Ascending aorta (tissue), 2 donors: ENCODE results near the gene ITGB7. TPM values are rescaled to one million over a fixed set of nuclear protein-coding genes. Genes with fewer than 3 reads are reported as not detected.

Experiments used
- DNase-seq, 2 donors: peaks; one replicate each; pipeline ENCODE4 v3.0.0-alpha.2; 2019; ENCODE audit warnings: low spot score in 2 of 2
- H3K27ac ChIP-seq, 2 donors: fragments of 200-600 bp; sonication (generic); one replicate each; pipeline ENCODE4 v1.5.1; 2016 to 2017; ENCODE audit warnings: mild to moderate bottlenecking in 1 of 2
- H3K27me3 ChIP-seq: fragments of 200-600 bp; sonication (generic); one replicate; pipeline ENCODE4 v1.5.1; 2017
- H3K36me3 ChIP-seq, 2 donors: fragments of 200-600 bp; sonication (generic); one replicate each; pipeline ENCODE4 v1.5.1; 2016
- H3K4me1 ChIP-seq, 2 donors: fragments of 200-600 bp; sonication (generic); one replicate each; pipeline ENCODE4 v1.5.1; 2016 to 2017; ENCODE audit warnings: mild to moderate bottlenecking in 1 of 2
- H3K4me3 ChIP-seq, 2 donors: fragments of 200-600 bp; sonication (generic); one replicate each; pipeline ENCODE4 v1.5.1; 2016 to 2017; ENCODE audit warnings: mild to moderate bottlenecking in 1 of 2
- H3K9me3 ChIP-seq, 2 donors: fragments of 200-600 bp; sonication (generic); one replicate each; pipeline ENCODE4 v1.5.1; 2016
- intact Hi-C: fragments of 100-400 bp; cut with DNase I; formaldehyde crosslinking; loops from one replicate; pipeline ENCODE4 v1.15.1; 2023
- total RNA-seq: library from RNA; depleted of rRNA; stranded (reverse); fragments of >200 nt; gene quantifications from one replicate; pipeline ENCODE4 v1.1.0, GENCODE V29; 2016
- TF ChIP-seq, protein P1 (sequence below), 3 experiments: fragments of 200-600 bp in 2 of 3; fragments of 450-650 bp in 1 of 3; sonication (generic) in 2 of 3; IDR thresholded peaks; one replicate each; pipeline ENCODE4 v1.5.1; 2016 to 2019; ENCODE audit warnings: antibody characterized with exemption in 3 of 3, mild to moderate bottlenecking in 1 of 3, moderate library complexity in 1 of 3

ITGB7 gene
- total RNA-seq, 1 donor from 2014 or later: 1.6 TPM

DNA sequence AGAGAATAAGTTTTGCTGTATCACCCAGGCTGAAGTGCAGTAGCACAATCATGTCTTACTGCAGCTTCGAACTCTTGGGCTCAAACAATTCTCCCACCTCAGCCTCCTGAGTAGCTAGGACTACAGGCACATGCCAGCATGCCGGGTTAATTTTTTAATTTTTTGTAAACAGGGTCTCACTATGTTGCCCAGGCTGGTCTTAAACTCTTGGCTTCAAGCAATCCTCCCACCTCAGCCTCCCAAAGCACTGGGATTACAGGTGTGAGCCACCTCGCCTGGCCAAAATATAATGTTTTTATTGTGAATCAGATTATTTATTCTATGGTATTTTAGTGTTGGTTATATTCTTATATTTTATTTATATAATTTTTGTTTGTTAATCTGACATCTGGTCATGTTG lies 30.3 kb downstream of the ITGB7 start:
- no peak overlapping the region for H3K27ac ChIP-seq
- no peak overlapping the region for H3K4me3 ChIP-seq
- TF ChIP-seq, protein P1, sequence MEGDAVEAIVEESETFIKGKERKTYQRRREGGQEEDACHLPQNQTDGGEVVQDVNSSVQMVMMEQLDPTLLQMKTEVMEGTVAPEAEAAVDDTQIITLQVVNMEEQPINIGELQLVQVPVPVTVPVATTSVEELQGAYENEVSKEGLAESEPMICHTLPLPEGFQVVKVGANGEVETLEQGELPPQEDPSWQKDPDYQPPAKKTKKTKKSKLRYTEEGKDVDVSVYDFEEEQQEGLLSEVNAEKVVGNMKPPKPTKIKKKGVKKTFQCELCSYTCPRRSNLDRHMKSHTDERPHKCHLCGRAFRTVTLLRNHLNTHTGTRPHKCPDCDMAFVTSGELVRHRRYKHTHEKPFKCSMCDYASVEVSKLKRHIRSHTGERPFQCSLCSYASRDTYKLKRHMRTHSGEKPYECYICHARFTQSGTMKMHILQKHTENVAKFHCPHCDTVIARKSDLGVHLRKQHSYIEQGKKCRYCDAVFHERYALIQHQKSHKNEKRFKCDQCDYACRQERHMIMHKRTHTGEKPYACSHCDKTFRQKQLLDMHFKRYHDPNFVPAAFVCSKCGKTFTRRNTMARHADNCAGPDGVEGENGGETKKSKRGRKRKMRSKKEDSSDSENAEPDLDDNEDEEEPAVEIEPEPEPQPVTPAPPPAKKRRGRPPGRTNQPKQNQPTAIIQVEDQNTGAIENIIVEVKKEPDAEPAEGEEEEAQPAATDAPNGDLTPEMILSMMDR (IDR thresholded peaks at IDR 0.05): no peak
- no peak for DNase-seq
- H3K36me3 ChIP-seq: peaks cover under 1 to 8% of the 10 kb centered on the region in 2 donors
- intact Hi-C loops: no loop called here
- H3K9me3 ChIP-seq: no peaks in the 10 kb centered on the region
- H3K4me1 ChIP-seq: peaks cover 4 to 10% of the 10 kb centered on the region in 2 donors
- no peaks in the 10 kb centered on the region for H3K27me3 ChIP-seq

GRCh38 chr12:53174881-53175491 lies 32.1 kb downstream of the ITGB7 start:
- Histone ChIP-seq H3K4me1 (peaks cover 0 to 3% of the 10 kb centered on the region in 2 donors), H3K36me3 (peaks cover 17 to 25% of the 10 kb centered on the region in 2 donors), H3K4me3 (no peak overlapping the region), H3K27ac (peak overlapping the region in 1 of 2 donors; percentile 2), H3K9me3 (no peaks in the 10 kb centered on the region), H3K27me3 (no peaks in the 10 kb centered on the region)
- DNase-seq: peak in 1 of 2 donors; percentile 42
- TF ChIP-seq, protein P1 (IDR thresholded peaks at IDR 0.05): peak in 1 of 3 experiments; percentile 16
- intact Hi-C loops: no loop called here

DNA sequence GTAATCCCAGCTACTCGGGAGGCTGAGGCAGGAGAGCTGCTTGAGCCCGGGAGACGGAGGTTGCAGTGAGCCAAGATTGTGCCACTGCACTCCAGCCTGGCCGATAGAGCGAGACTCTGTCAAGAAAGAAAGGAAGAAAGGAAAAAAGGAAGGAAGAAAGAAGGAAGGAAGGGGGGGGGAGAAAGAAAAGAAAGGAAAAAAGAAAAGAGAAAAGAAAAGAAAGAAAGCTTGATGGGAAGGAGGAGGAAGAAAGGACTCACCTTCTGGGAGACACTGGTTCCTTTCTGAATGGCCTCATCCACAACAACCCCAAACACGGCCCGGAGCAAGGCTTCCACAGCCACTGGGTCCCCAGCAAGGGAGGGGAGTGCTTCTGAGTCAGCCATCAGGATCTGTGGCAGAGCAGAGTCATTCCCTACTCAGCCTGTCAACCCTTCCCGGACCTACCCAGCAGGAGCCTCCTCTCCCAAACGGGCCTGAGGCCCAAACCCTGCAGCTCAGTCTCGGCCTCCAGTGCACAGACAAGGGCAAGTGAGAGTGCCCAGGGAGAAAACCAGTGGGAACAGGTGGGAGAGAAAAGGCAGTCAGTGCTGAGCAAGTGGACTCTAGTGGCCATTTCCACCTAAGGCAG lies 33.9 kb downstream of the ITGB7 start:
- H3K36me3 ChIP-seq: peaks cover 22 to 27% of the 10 kb centered on the region in 2 donors
- DNase-seq: peak in 1 of 2 donors; percentile 46
- intact Hi-C loops: no loop called here

DNA sequence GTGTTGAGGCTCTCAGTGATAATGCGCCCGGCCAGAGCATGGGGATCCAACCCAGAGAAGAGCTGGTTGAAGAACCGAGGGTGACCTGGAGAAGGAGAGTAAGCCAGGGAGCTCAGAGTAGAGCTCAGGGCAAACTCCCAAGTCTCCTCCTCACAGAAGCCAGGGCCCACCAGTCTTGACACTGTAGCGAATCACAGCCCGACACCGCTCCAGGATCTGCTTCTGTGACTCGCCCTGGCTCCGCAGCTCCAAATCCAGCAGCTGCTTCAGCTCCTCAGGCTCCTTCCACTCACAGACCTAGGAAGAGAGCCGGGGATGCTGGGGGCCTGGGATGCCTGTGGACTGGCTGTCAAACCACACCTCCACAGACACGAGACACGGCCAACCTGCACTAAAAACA lies 34.7 kb downstream of the ITGB7 start:
- DNase-seq: peak in 1 of 2 donors; percentile 49
- H3K4me1 ChIP-seq: no peaks in the 10 kb centered on the region
- intact Hi-C loops: no loop called here
- no peak overlapping the region for H3K4me3 ChIP-seq
- TF ChIP-seq, protein P1 (IDR thresholded peaks at IDR 0.05): no peak
- no peaks in the 10 kb centered on the region for H3K9me3 ChIP-seq
- H3K36me3 ChIP-seq: peaks cover 22 to 27% of the 10 kb centered on the region in 2 donors
- no peaks in the 10 kb centered on the region for H3K27me3 ChIP-seq
- H3K27ac ChIP-seq: no peak overlapping the region

More for the DNA sequence above, 33.9 kb downstream of the ITGB7 start:
- Histone ChIP-seq H3K27ac (no peak overlapping the region), H3K27me3 (no peaks in the 10 kb centered on the region), H3K4me3 (no peak overlapping the region), H3K9me3 (no peaks in the 10 kb centered on the region), H3K4me1 (no peaks in the 10 kb centered on the region)
- TF ChIP-seq, protein P1 (IDR thresholded peaks at IDR 0.05): no peak

GRCh38 chr12:53171725-53172329 lies 35.2 kb downstream of the ITGB7 start:
- TF ChIP-seq, protein P1 (IDR thresholded peaks at IDR 0.05): no peak

More at GRCh38 chr12:53171725-53172329, 35.2 kb downstream of the ITGB7 start:
- Histone ChIP-seq H3K4me1 (no peaks in the 10 kb centered on the region), H3K27me3 (no peaks in the 10 kb centered on the region), H3K4me3 (no peak overlapping the region), H3K9me3 (no peaks in the 10 kb centered on the region), H3K36me3 (peaks cover 22 to 27% of the 10 kb centered on the region in 2 donors), H3K27ac (no peak overlapping the region)
- DNase-seq: peak in 1 of 2 donors; percentile 35
- intact Hi-C loops: no loop called here
